Gastrocnemius medialis (tissue), 4 donors: ENCODE results near the gene METTL21A.

ENCODE experiments used
- CTCF ChIP-seq, 5 experiments: fragments of 450-650 bp in 3 of 5; fragments of 200-600 bp in 2 of 5; sonication (generic) in 2 of 5; IDR thresholded peaks in 4 of 5; conservative IDR thresholded peaks in 1 of 5; 1 replicate in 4 of 5; 2 replicates in 1 of 5; pipeline ENCODE4 v1.5.1; 2016 to 2019; ENCODE audit warnings: antibody characterized with exemption in 5 of 5, mild to moderate bottlenecking in 3 of 5, moderate library complexity in 3 of 5
- POLR2A ChIP-seq, 2 donors: fragments of 450-650 bp; IDR thresholded peaks; one replicate each; pipeline ENCODE4 v1.6.1; 2017; ENCODE audit warnings: antibody characterized with exemption in 2 of 2, mild to moderate bottlenecking in 2 of 2, moderate library complexity in 2 of 2

- no peak for TF ChIP-seq CTCF (IDR thresholded peaks at IDR 0.05 in 4 of 5, conservative IDR thresholded peaks at IDR 0.05 in 1 of 5)
- no peak for TF ChIP-seq POLR2A (IDR thresholded peaks at IDR 0.05)
These were observed 57.5 kb downstream of the METTL21A start for GRCh38 chr2:207567671-207568070.
